HCT116 (cell line): Measurements from ENCODE around the gene LRRK1. TPM values are rescaled to one million over a fixed set of nuclear protein-coding genes. Genes with fewer than 3 reads are reported as not detected.
A peak's percentile ranks its signal among the peaks of the same experiment; 100 is the strongest.

Experiments used
- ATAC-seq: fragments of 200-7000 bp; cut with Tn5 transposase; 2 replicates; pipeline ENCODE4 v1.9.1; 2020; ENCODE audit warnings: mild to moderate bottlenecking, moderate library complexity
- BruUV-seq: library from RNA; stranded (reverse); fragments of 400-500 nt; replicated peaks from 2 replicates; lab custom pipeline; 2021; lab: Mats Ljungman, UMichigan
- CTCF ChIA-PET: fragments of 300-600 bp; sonication (Branson Sonifier 250); formaldehyde crosslinking; loops from one replicate; lab custom pipeline; 2021; ENCODE audit warnings: antibody characterized with exemption; lab: Charles Lee
- POLR2A ChIA-PET: fragments of 300-600, 350-600 bp; sonication (Branson Sonifier 250); formaldehyde crosslinking; loops from one replicate; lab custom pipeline; 2021; ENCODE audit warnings: antibody characterized with exemption; lab: Charles Lee
- RAD21 ChIA-PET, 2 experiments: fragments of 300-600 bp; sonication (Branson Sonifier 250); formaldehyde crosslinking; loops; one replicate each; lab custom pipeline; 2023; ENCODE audit warnings: low total read pairs in 2 of 2; ENCODE audit not compliant: uncharacterized antibody in 2 of 2, unreplicated experiment in 2 of 2, low non-redundant PET in 1 of 2; lab: Charles Lee
- DNase-seq: peaks from one replicate; pipeline ENCODE4 v3.0.0-alpha.2; 2010; ENCODE audit warnings: low read depth, low spot score
- H2AFZ ChIP-seq: fragments of 200-600 bp; shearing (Covaris generic), sonication (generic); 2 replicates; pipeline ENCODE4 v1.6.1; 2017; ENCODE audit warnings: low read depth, mixed run types, mixed read lengths, antibody characterized with exemption, low read length; ENCODE audit not compliant: poor library complexity, severe bottlenecking
- H3K27ac ChIP-seq: 2 replicates; pipeline ENCODE4 v1.5.1; 2012; ENCODE audit warnings: low read depth, low read length
- H3K27me3 ChIP-seq: fragments of 200-600 bp; sonication (generic); 2 replicates; pipeline ENCODE4 v1.6.1; 2016; ENCODE audit warnings: mixed run types, low read length, mixed read lengths; ENCODE audit not compliant: insufficient read depth
- H3K36me3 ChIP-seq, 2 experiments: fragments of 200-500 bp in 1 of 2; fragments of 200-600 bp in 1 of 2; sonication (Bioruptor generic) in 1 of 2; sonication (generic) in 1 of 2; 2 replicates each; pipeline versions ENCODE4 v1.5.1 to v1.6.1; 2014 to 2016; ENCODE audit warnings: low read length in 2 of 2, inconsistent platforms in 1 of 2, mixed read lengths in 1 of 2, mixed run types in 1 of 2; ENCODE audit not compliant: insufficient read depth in 2 of 2, control insufficient read depth in 1 of 2
- H3K4me1 ChIP-seq, 2 experiments: fragments of 200-600 bp in 1 of 2; sonication (generic) in 1 of 2; 2 replicates each; pipeline versions ENCODE4 v1.5.1 to v1.6.1; 2012 to 2017; ENCODE audit warnings: low read length in 2 of 2, inconsistent platforms in 1 of 2, mild to moderate bottlenecking in 1 of 2, mixed read lengths in 1 of 2, mixed run types in 1 of 2, moderate library complexity in 1 of 2; ENCODE audit not compliant: insufficient read depth in 2 of 2, control insufficient read depth in 1 of 2
- H3K4me2 ChIP-seq: fragments of 200-600 bp; sonication (generic); 2 replicates; pipeline ENCODE4 v1.6.1; 2017; ENCODE audit warnings: mixed run types, low read length, mixed read lengths
- H3K4me3 ChIP-seq, 2 experiments: fragments of 200-600 bp in 1 of 2; sonication (generic) in 1 of 2; replicated peaks in 1 of 2; 2 replicates each; pipeline ENCODE4 v1.5.1; 2011 to 2016; ENCODE audit warnings: low read length in 2 of 2, control low read depth in 1 of 2, low read depth in 1 of 2, mild to moderate bottlenecking in 1 of 2, mixed read lengths in 1 of 2, mixed run types in 1 of 2
- H3K79me2 ChIP-seq: fragments of 200-600 bp; sonication (generic); 2 replicates; pipeline ENCODE4 v1.6.1; 2017; ENCODE audit warnings: mild to moderate bottlenecking, mixed run types, low read length, moderate library complexity, mixed read lengths; ENCODE audit not compliant: insufficient read depth
- H3K9ac ChIP-seq: fragments of 200-600 bp; sonication (generic); 2 replicates; pipeline ENCODE4 v1.6.1; 2016; ENCODE audit warnings: low read length, mixed read lengths
- H3K9me2 ChIP-seq: fragments of 200-600 bp; sonication (generic), shearing (Covaris generic); 2 replicates; pipeline ENCODE4 v1.6.1; 2017; ENCODE audit warnings: mixed run types, mild to moderate bottlenecking, moderate library complexity; ENCODE audit not compliant: insufficient read depth
- H3K9me3 ChIP-seq, 2 experiments: fragments of 200-500 bp in 1 of 2; fragments of 200-600 bp in 1 of 2; sonication (Bioruptor generic) in 1 of 2; sonication (generic) in 1 of 2; 2 replicates each; pipeline ENCODE4 v1.6.1; 2014 to 2017; ENCODE audit warnings: low read length in 2 of 2, mixed read lengths in 2 of 2, inconsistent platforms in 1 of 2, low read depth in 1 of 2, mild to moderate bottlenecking in 1 of 2, mixed run types in 1 of 2, moderate library complexity in 1 of 2; ENCODE audit not compliant: control insufficient read depth in 1 of 2, insufficient read depth in 1 of 2
- H4K20me1 ChIP-seq: fragments of 200-600 bp; sonication (generic), shearing (Covaris generic); 2 replicates; pipeline ENCODE4 v1.6.1; 2017; ENCODE audit warnings: mixed run types, mild to moderate bottlenecking, moderate library complexity; ENCODE audit not compliant: insufficient read depth
- CEBPB ChIP-seq: IDR thresholded peaks from 2 replicates; pipeline ENCODE4 v1.6.1; 2012; ENCODE audit warnings: low read depth
- ELF1 ChIP-seq: IDR thresholded peaks from 2 replicates; pipeline ENCODE4 v1.6.1; 2012; ENCODE audit warnings: low read depth, borderline replicate concordance
- EZH2 ChIP-seq: fragments of 200-600 bp; sonication (generic); IDR thresholded peaks from 2 replicates; pipeline ENCODE4 v1.6.1; 2017; ENCODE audit warnings: antibody characterized with exemption, mixed run types
- EZH2phosphoT487 ChIP-seq: fragments of 200-600 bp; IDR thresholded peaks from 2 replicates; pipeline ENCODE4 v1.6.1; 2018; ENCODE audit warnings: antibody characterized with exemption, borderline replicate concordance
- POLR2AphosphoS5 ChIP-seq: IDR thresholded peaks from 2 replicates; pipeline ENCODE4 v1.6.1; 2011; ENCODE audit warnings: mild to moderate bottlenecking, low read depth, low read length, moderate library complexity
- RAD21 ChIP-seq: IDR thresholded peaks from 2 replicates; pipeline ENCODE4 v1.6.1; 2012; ENCODE audit warnings: low read depth, mild to moderate bottlenecking
- SIN3A ChIP-seq: IDR thresholded peaks from 2 replicates; pipeline ENCODE4 v1.6.1; 2012; ENCODE audit warnings: low read depth
- SRF ChIP-seq: IDR thresholded peaks from 2 replicates; pipeline ENCODE4 v1.6.1; 2012; ENCODE audit warnings: low read depth
- YY1 ChIP-seq: IDR thresholded peaks from 2 replicates; pipeline ENCODE4 v1.6.1; 2011; ENCODE audit warnings: low read length, low read depth, moderate library complexity, mild to moderate bottlenecking; ENCODE audit not compliant: insufficient replicate concordance; ENCODE audit errors: extremely low read depth
- ZFX ChIP-seq: fragments of 450-650 bp; IDR thresholded peaks from 2 replicates; pipeline ENCODE4 v1.6.1; 2017
- ZNF274 ChIP-seq: fragments of 200-500 bp; sonication (Bioruptor generic); IDR thresholded peaks from 2 replicates; pipeline ENCODE4 v1.6.1; 2014; ENCODE audit warnings: mild to moderate bottlenecking, low read depth, low read length, inconsistent platforms
- intact Hi-C: fragments of 100-400 bp; cut with micrococcal nuclease; formaldehyde crosslinking; loops from 2 replicates; pipeline ENCODE4 v1.10.0; 2022
- total RNA-seq: library from RNA; stranded (reverse); gene quantifications from one replicate; pipeline ENCODE4 v1.2.1, GENCODE V29; 2021; ENCODE audit not compliant: unreplicated experiment
- TF ChIP-seq, protein P1 (sequence below): IDR thresholded peaks from 2 replicates; pipeline ENCODE4 v1.6.1; 2012

The LRRK1 gene
- total RNA-seq, 1 experiment from 2014 or later, result 21.6 TPM

DNA sequence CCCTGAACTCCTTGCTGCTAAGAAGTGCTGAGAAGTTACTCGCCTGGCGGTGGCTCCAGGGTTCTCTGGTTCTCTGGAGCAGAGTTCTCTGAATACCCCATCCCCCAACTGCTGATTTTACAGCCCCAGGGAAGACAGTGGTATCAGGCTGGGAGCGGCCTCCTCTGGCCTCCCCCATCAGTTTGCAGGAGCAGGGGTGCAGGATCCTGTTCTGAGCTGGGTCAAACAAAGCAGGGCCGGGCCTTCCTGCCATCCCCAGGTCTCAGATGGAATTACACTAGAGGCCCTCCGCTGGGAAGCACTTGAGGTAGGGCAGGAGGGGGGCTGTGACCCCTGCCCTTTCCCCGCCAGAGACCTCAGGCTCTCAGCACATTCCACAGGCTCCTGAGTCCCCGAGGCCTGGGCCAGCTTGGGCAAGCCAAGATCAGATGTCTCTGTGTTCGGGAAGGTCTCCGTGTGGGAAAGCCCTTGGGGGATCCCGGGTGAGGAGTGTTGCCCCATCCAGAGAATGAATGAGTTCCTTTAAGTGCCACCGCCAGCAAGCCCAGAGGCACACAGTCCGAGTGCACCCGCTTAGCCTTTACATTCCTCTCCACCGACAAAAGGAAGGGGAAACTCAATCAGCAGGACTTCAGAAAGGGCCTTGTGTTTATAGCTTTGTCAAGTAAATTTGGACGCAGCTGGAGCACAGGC is 149.9 kb downstream of the LRRK1 start:
- POLR2A ChIA-PET, result no interaction called here
- Histone ChIP-seq H3K4me2 (no peak overlapping the region), H2AFZ (no peak overlapping the region), H3K4me3 (no peak overlapping the region), H3K36me3 (no peaks in the 10 kb centered on the region), H4K20me1 (no peaks in the 10 kb centered on the region), H3K9me2 (no peaks in the 10 kb centered on the region), H3K79me2 (no peaks in the 10 kb centered on the region), H3K4me1 (no peaks in the 10 kb centered on the region; a peak in 1 of 4 replicates), H3K27ac (no peak overlapping the region), H3K9me3 (no peaks in the 10 kb centered on the region), H3K27me3 (no peaks in the 10 kb centered on the region), H3K9ac (no peak overlapping the region)
- intact Hi-C loops, result no loop called here
- DNase-seq, result no peak
- RAD21 ChIA-PET, result no interaction called here
- BruUV-seq, result no TSS peak
- CTCF ChIA-PET, result no interaction called here
- TF ChIP-seq ZNF274 (no peak), POLR2AphosphoS5 (no peak), CEBPB (no peak), SRF (no peak), ELF1 (no peak), SIN3A (no peak), EZH2 (no peak), YY1 (no peak), ZFX (no peak), EZH2phosphoT487 (no peak), RAD21 (no peak)
- TF ChIP-seq, protein P1, sequence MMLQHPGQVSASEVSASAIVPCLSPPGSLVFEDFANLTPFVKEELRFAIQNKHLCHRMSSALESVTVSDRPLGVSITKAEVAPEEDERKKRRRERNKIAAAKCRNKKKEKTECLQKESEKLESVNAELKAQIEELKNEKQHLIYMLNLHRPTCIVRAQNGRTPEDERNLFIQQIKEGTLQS, result no peak
- 0 out of 2 replicates have a peak, but pooled peaks have one; percentile 44 for ATAC-seq

GRCh38 chr15:101069654-101069973 is 150.5 kb downstream of the LRRK1 start:
- ChIA-PET CTCF (no interaction called here), RAD21 (no interaction called here), POLR2A (no interaction called here)
- BruUV-seq, result no TSS peak
- TF ChIP-seq, protein P1, result no peak
- Histone ChIP-seq H3K79me2 (no peaks in the 10 kb centered on the region), H3K9me2 (no peaks in the 10 kb centered on the region), H3K4me3 (no peak overlapping the region), H3K27ac (no peak overlapping the region), H3K4me2 (no peak overlapping the region), H3K27me3 (no peaks in the 10 kb centered on the region), H3K9me3 (no peaks in the 10 kb centered on the region), H3K4me1 (no peaks in the 10 kb centered on the region; a peak in 1 of 4 replicates), H2AFZ (no peak overlapping the region), H3K9ac (no peak overlapping the region), H4K20me1 (no peaks in the 10 kb centered on the region), H3K36me3 (no peaks in the 10 kb centered on the region)
- ATAC-seq (no peak), DNase-seq (no peak)
- intact Hi-C loops, result no loop called here
